ENCODE results near the gene CRELD2. TPM values are rescaled to one million over a fixed set of nuclear protein-coding genes. Genes with fewer than 3 reads are reported as not detected.

CRELD2 gene
- polyA plus RNA-seq, 2 of the 4 experiments (the other 2 are of a cell fraction), result 15.1 to 18.7 TPM

DNA sequence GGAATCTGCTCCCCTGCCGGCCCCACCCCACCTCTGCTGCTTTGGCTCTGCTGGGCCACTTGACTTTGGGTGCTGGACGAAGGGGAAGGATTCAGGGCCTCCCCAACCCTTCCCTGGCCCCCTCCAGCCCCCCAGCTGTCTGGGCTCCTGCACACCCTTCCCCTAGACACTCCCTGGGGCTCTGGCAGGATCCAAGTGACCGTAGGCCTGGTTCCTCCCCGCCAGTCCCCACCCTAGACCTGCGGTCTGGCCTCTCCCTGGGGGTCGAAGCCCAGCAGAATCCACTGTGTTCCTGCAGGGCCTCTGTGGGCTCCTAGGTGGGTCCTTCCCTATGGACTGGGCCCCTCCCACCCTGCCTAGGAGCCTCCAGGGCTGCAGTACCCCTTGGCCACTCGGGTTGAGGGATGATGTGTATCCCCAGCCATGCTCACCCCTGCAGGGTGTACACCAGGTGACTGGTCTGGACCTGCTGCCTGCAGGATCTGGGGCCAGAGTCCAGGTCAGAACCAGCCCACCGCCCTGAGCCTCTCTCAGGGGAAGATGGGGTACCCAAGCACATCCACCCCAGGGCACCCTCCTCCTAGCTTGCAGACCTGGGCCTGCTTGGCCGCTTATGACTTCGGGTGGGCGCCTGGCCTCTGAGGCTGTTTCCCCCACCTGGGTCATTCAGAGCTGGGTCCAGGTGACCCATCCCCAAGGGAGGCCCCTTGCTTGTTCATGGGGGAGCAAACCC is 47.8 kb downstream of the CRELD2 start:
- peaks cover 49% of the 10 kb centered on the region for H3K4me1 ChIP-seq
- POLR2A ChIA-PET, result no interaction called here

GRCh38 chr22:49966774-49967705 is 48.6 kb downstream of the CRELD2 start:
- CTCF ChIA-PET, result interaction anchor here (1.1 to 1.7 kb wide), 2 partner anchors 16 to 63 kb away, joined by 3 to 9 read pairs; no protein-coding TSS in a partner anchor
- POLR2A ChIA-PET, result no interaction called here
- TF ChIP-seq ATOH8 (CRISPR knock-in tag; IDR thresholded peaks at IDR 0.05; ENCODE audit: low read depth) (no peak), ZFP36 (IDR thresholded peaks at IDR 0.05; ENCODE audit: borderline replicate concordance, partially characterized antibody) (no peak), EP300 (IDR thresholded peaks at IDR 0.05) (no peak), TFCP2L1 (CRISPR knock-in tag; IDR thresholded peaks at IDR 0.05) (no peak), PHF8 (IDR thresholded peaks at IDR 0.05; ENCODE audit: borderline replicate concordance, low read depth) (no peak), HES2 (IDR thresholded peaks at IDR 0.05) (no peak), HOXB13 (CRISPR knock-in tag; IDR thresholded peaks at IDR 0.05; ENCODE audit: low read depth) (no peak), ZC3H11A (IDR thresholded peaks at IDR 0.05) (no peak)
- Histone ChIP-seq H3K4me1 (peaks cover 53% of the 10 kb centered on the region), H3K27ac (peak overlapping the region in 1 of 2 experiments; percentile 96; a peak in 4 of 6 replicates), H3K4me3 (no peak overlapping the region), H3K9me3 (no peaks in the 10 kb centered on the region), H3K4me2 (no peak overlapping the region)
- WGBS (ENCODE audit: missing lambda C conversion rate), result 84% methylated on average over 17 of the region's 36 CpGs
- no peak for ATAC-seq
- no peak for DNase-seq (ENCODE audit: low read depth in 1 of 2, low spot score in 1 of 2)
- no peak for FAIRE-seq

More for the DNA sequence above, 47.8 kb downstream of the CRELD2 start:
- no peak for TF ChIP-seq MAX (IDR thresholded peaks at IDR 0.05)
- no peak for TF ChIP-seq E2F6 (IDR thresholded peaks at IDR 0.05; ENCODE audit: borderline replicate concordance, low read depth)
- TF ChIP-seq POLR2AphosphoS2 (conservative IDR thresholded peaks at IDR 0.05; ENCODE audit: low read length), result 0 out of 2 replicates have a peak, but pooled peaks have one; percentile 35
- TF ChIP-seq TP53 (CRISPR knock-in tag; IDR thresholded peaks at IDR 0.05), result no peak
- Histone ChIP-seq H3K4me2 (no peak overlapping the region), H3K9me3 (no peaks in the 10 kb centered on the region), H3K27ac (peak overlapping the region in 1 of 2 experiments; percentile 96; a peak in 3 of 6 replicates), H3K4me3 (no peak overlapping the region)
- WGBS (ENCODE audit: missing lambda C conversion rate), result 81% methylated on average over 6 of the region's 11 CpGs
- CTCF ChIA-PET, result interaction anchor here (1.1 kb wide), 1 partner anchor 17 kb away, joined by 3 read pairs; no protein-coding TSS in a partner anchor
- ATAC-seq, result no peak
- no peak for DNase-seq (ENCODE audit: low read depth in 1 of 2, low spot score in 1 of 2)
- FAIRE-seq, result no peak

- 91% methylated on average over 4 of the region's 18 CpGs for WGBS (ENCODE audit: missing lambda C conversion rate)
- ChIA-PET POLR2A (no interaction called here), CTCF (interaction anchor here (1.7 kb wide), 1 partner anchor 63 kb away, joined by 9 read pairs; no protein-coding TSS in a partner anchor)
- Histone ChIP-seq H3K9me3 (no peaks in the 10 kb centered on the region), H3K27ac (peak overlapping the region in 1 of 2 experiments; percentile 96; a peak in 3 of 6 replicates), H3K4me3 (no peak overlapping the region), H3K4me2 (no peak overlapping the region), H3K4me1 (peaks cover 52% of the 10 kb centered on the region)
- ATAC-seq (no peak), FAIRE-seq (no peak), DNase-seq (ENCODE audit: low read depth in 1 of 2, low spot score in 1 of 2) (no peak)
- TF ChIP-seq GATA3 (IDR thresholded peaks at IDR 0.05; ENCODE audit: borderline replicate concordance), result no peak
- no peak for TF ChIP-seq RNF2 (IDR thresholded peaks at IDR 0.05; ENCODE audit: borderline replicate concordance, low read depth)
- TF ChIP-seq CBX8 (IDR thresholded peaks at IDR 0.05), result no peak
- TF ChIP-seq CTCF (IDR thresholded peaks at IDR 0.05), result no peak
- TF ChIP-seq TP53 (CRISPR knock-in tag; IDR thresholded peaks at IDR 0.05), result no peak
- no peak for TF ChIP-seq RARB (CRISPR knock-in tag; IDR thresholded peaks at IDR 0.05)
- TF ChIP-seq BCL3 (IDR thresholded peaks at IDR 0.05), result no peak
- no peak for TF ChIP-seq EHMT2 (IDR thresholded peaks at IDR 0.05; ENCODE audit: low read depth)
- TF ChIP-seq MAZ (IDR thresholded peaks at IDR 0.05; ENCODE audit: borderline replicate concordance, low read depth, low read length), result no peak
- no peak for TF ChIP-seq REST (IDR thresholded peaks at IDR 0.05)
Measured at GRCh38 chr22:49967706-49968208, 49.3 kb downstream of the CRELD2 start.

Data from A549 (cell line).